ENCODE results near the gene PDSS2. TPM values are rescaled to one million over a fixed set of nuclear protein-coding genes. Genes with fewer than 3 reads are reported as not detected.

Gene PDSS2
- total and polyA plus RNA-seq, 9 donors: 6.6 to 10.2 (median 7.3) TPM

DNA sequence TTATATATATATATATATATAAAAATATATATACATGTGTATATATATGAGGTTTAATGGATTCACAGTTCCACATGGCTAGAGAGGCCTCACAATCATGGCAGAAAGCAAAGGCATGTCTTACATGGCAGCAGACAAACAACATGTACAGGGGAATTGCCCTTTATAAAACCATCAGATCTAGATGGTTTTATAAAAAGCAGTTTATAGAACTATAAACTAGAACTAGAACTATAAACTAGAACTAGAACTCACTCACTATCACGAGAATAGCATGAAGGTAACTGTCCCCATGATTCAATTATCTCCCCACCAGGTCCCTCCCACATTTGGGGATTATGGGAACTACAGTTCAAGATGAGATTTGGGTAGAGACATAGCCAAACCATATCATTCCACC lies 56.8 kb downstream of the PDSS2 start:
- H3K4me1 ChIP-seq (ENCODE audit: control insufficient read depth, insufficient read depth, low read length): no peaks in the 10 kb centered on the region
- H3K36me3 ChIP-seq (ENCODE audit: control insufficient read depth, insufficient read depth, low read length): peaks cover 2% of the 10 kb centered on the region
- H3K27ac ChIP-seq (ENCODE audit: low read length): no peak overlapping the region
- no peak overlapping the region for H3K4me3 ChIP-seq (ENCODE audit: low read length)
- no peaks in the 10 kb centered on the region for H3K27me3 ChIP-seq (ENCODE audit: control insufficient read depth, insufficient read depth, low read length)
- no CpG with 5 or more reads among the region's 1 CpG for WGBS (ENCODE audit: insufficient coverage)
- no peak for DNase-seq
- peaks cover 49% of the 10 kb centered on the region for H3K9me3 ChIP-seq (replicated peaks; ENCODE audit: control insufficient read depth, low read depth, low read length)

DNA sequence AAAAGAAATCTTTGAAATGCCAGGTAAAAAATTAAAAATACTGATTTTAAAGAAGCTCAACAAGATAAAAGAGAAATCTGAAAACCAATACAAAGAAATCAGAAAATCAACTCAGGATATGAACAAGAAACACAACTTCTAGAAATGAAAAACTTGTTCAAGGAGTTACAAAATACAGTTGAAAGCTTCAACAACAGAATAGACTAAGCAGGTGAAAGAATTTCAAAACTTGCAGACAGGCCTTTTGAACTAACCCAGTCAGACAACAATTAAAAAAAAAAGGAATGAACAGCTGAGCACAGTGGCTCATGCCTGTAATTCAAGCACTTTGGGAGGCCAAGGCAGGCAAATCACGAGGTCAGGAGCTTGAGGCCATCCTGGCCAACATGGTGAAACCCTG lies 57.8 kb downstream of the PDSS2 start:
- H3K9me3 ChIP-seq (replicated peaks; ENCODE audit: control insufficient read depth, low read depth, low read length): peaks cover 49% of the 10 kb centered on the region
- no peak for DNase-seq
- no peak overlapping the region for H3K27ac ChIP-seq (ENCODE audit: low read length)
- WGBS (ENCODE audit: insufficient coverage): 100% methylated on average over 1 of the region's 1 CpG
- H3K36me3 ChIP-seq (ENCODE audit: control insufficient read depth, insufficient read depth, low read length): peaks cover 2% of the 10 kb centered on the region
- no peaks in the 10 kb centered on the region for H3K27me3 ChIP-seq (ENCODE audit: control insufficient read depth, insufficient read depth, low read length)
- H3K4me3 ChIP-seq (ENCODE audit: low read length): no peak overlapping the region
- H3K4me1 ChIP-seq (ENCODE audit: control insufficient read depth, insufficient read depth, low read length): no peaks in the 10 kb centered on the region

DNA sequence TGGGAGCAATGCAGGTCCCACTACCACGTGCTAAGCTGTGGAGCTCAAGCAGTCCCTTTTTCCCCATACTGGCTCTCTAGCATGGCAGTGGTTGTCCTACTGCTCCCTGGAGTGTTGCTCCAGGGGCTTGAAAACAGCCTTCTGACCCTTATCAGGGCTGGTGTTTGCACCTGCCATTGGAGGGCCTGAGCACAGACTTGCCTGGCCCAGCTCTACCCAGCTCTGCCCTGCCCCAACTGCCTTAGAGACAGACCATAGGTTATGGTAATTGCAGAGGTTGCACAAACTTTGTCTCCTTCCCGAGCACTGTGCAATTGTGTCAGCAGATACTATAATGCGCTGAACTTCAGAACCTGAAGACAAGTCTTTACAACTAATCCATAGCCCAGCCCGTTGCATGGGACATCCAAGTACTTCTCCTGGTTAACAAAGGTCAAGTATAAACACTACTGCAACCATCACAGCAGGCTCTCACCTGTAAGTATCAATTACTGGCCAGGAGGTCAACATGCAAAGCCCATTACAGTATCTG lies 58.7 kb downstream of the PDSS2 start:
- H3K27me3 ChIP-seq (ENCODE audit: control insufficient read depth, insufficient read depth, low read length): no peaks in the 10 kb centered on the region
- H3K4me1 ChIP-seq (ENCODE audit: control insufficient read depth, insufficient read depth, low read length): no peaks in the 10 kb centered on the region
- DNase-seq: no peak
- WGBS (ENCODE audit: insufficient coverage): 93% methylated on average over 3 of the region's 4 CpGs
- no peak overlapping the region for H3K27ac ChIP-seq (ENCODE audit: low read length)
- no peak overlapping the region for H3K4me3 ChIP-seq (ENCODE audit: low read length)
- peaks cover 2% of the 10 kb centered on the region for H3K36me3 ChIP-seq (ENCODE audit: control insufficient read depth, insufficient read depth, low read length)
- peaks cover 51% of the 10 kb centered on the region for H3K9me3 ChIP-seq (replicated peaks; ENCODE audit: control insufficient read depth, low read depth, low read length)

DNA sequence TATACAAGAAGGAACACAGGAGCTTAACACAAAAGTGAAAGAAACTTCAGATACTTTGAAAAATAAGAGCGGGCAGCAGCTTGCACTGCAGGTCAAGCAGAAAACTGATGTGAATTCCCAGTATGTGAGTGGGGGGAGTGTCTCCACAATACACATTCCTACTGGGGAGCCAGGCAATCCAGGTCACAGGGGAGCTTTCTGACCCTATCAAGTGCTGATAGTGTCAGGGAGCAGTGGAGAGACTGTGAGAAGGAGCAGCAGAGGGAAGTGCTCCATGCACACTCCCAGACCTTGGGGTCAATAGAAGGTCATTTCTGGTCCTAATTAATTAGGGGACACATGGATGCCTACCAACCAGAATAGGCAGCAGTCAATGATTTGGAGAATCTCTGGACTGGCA lies 59.4 kb downstream of the PDSS2 start:
- no peak for DNase-seq
- Histone ChIP-seq H3K27me3 (ENCODE audit: control insufficient read depth, insufficient read depth, low read length) (no peaks in the 10 kb centered on the region), H3K4me3 (ENCODE audit: low read length) (no peak overlapping the region), H3K36me3 (ENCODE audit: control insufficient read depth, insufficient read depth, low read length) (peaks cover 2% of the 10 kb centered on the region), H3K27ac (ENCODE audit: low read length) (no peak overlapping the region), H3K4me1 (ENCODE audit: control insufficient read depth, insufficient read depth, low read length) (no peaks in the 10 kb centered on the region), H3K9me3 (replicated peaks; ENCODE audit: control insufficient read depth, low read depth, low read length) (peaks cover 46% of the 10 kb centered on the region)
- no CpG with 5 or more reads among the region's 1 CpG for WGBS (ENCODE audit: insufficient coverage)

DNA sequence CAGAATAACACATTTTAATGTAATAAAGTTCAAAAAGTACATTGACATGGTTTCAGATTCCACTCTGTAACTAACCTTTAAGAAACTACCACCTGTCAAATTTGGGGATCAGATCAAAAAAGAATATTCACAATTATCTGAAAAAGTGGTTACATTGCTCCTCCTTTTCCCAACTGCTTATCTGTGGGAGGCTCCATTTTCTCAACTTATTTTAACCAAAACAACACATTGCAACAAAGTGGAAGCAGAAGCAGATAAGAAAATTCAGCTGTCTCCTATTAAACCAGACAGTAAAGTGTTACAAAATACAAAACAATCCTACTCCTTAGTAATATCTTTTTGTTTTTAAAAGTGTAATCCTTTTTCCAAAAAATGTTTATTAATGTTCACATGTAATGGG lies 61.4 kb downstream of the PDSS2 start:
- peaks cover 29% of the 10 kb centered on the region for H3K9me3 ChIP-seq (replicated peaks; ENCODE audit: control insufficient read depth, low read depth, low read length)
- H3K27me3 ChIP-seq (ENCODE audit: control insufficient read depth, insufficient read depth, low read length): no peaks in the 10 kb centered on the region
- H3K27ac ChIP-seq (ENCODE audit: low read length): no peak overlapping the region
- H3K36me3 ChIP-seq (ENCODE audit: control insufficient read depth, insufficient read depth, low read length): no peaks in the 10 kb centered on the region
- no peaks in the 10 kb centered on the region for H3K4me1 ChIP-seq (ENCODE audit: control insufficient read depth, insufficient read depth, low read length)
- no peak for DNase-seq
- H3K4me3 ChIP-seq (ENCODE audit: low read length): no peak overlapping the region

DNA sequence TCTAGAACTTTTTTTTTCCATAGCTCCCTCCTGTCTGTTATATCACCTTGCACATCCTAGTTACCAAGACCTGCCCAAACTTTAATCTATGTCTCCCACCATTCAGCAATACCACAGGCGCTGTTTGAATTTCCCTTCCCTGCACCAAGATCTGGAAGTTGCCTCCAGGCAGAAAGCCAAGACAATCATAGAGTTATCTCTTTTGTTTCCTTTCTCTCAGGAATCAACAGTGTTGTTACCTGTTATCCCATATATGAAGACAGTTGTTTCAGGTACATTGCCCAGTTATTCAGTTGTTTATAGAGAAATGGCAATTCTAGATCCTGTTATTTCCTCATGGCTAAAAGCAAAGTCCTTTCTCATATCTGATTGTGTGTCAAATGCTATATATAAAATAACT lies 63.2 kb downstream of the PDSS2 start:
- Histone ChIP-seq H3K27ac (ENCODE audit: low read length) (no peak overlapping the region), H3K36me3 (ENCODE audit: control insufficient read depth, insufficient read depth, low read length) (no peaks in the 10 kb centered on the region), H3K4me1 (ENCODE audit: control insufficient read depth, insufficient read depth, low read length) (no peaks in the 10 kb centered on the region), H3K27me3 (ENCODE audit: control insufficient read depth, insufficient read depth, low read length) (no peaks in the 10 kb centered on the region), H3K4me3 (ENCODE audit: low read length) (no peak overlapping the region), H3K9me3 (replicated peaks; ENCODE audit: control insufficient read depth, low read depth, low read length) (peaks cover 15% of the 10 kb centered on the region)
- DNase-seq: no peak
- WGBS (ENCODE audit: insufficient coverage): 100% methylated on average over 1 of the region's 1 CpG

DNA sequence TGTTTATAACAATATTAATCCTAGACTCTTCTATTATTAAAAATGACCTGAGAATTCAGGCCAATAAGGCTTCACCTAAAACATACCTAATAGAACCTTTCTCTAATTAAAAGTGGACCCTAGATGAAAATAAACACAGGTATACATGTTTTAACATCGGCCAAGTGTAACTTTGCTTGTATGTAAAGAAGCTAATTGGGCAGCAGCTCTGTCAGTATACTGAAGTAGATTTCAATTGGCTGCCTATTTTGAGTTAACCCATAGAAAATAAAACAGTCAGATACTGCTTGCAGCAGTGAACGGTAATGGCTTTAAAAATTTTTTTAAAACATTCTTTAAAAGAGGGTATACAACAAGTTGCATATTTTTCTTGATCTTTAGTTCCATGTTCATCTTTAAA lies 67.3 kb downstream of the PDSS2 start:
- no peaks in the 10 kb centered on the region for H3K4me1 ChIP-seq (ENCODE audit: control insufficient read depth, insufficient read depth, low read length)
- H3K27ac ChIP-seq (ENCODE audit: low read length): no peak overlapping the region
- peaks cover 5% of the 10 kb centered on the region for H3K9me3 ChIP-seq (replicated peaks; ENCODE audit: control insufficient read depth, low read depth, low read length)
- H3K4me3 ChIP-seq (ENCODE audit: low read length): no peak overlapping the region
- DNase-seq: no peak
- WGBS (ENCODE audit: insufficient coverage): no CpG with 5 or more reads among the region's 2 CpGs
- no peaks in the 10 kb centered on the region for H3K27me3 ChIP-seq (ENCODE audit: control insufficient read depth, insufficient read depth, low read length)
- no peaks in the 10 kb centered on the region for H3K36me3 ChIP-seq (ENCODE audit: control insufficient read depth, insufficient read depth, low read length)

DNA sequence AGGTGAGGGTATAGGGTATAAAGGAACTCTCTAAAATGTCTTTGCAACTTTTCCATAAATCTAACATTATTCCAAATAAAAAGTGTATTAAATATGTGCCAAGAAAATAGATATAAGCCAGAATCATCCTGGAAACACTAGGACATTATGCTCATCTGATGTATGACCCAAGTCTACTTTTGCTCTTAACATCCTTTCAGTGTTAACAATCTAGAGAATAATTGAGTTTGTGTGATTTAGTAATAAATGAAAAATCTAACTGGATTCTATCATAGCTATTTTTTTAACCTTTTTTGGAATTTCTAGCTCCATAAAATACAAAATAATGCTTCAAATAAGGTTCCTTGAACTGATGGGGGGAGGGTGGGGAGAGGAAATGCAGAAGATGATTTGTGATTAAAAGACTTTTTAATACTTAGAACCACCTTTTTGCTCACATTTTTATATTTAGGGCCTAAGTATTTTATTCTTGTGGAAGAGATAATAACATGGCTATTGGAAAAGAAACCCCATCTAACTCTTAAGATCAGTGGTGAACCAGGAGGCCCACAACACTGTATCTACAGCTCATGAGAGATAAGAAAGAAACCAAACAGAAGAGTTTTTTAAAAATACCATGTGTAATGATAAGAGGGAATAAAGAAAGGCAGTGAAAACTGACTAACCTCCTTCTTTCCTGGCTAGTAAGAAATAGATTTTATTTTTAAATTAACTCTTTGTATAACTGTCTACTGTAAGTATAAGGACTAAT lies 68.5 kb downstream of the PDSS2 start:
- Histone ChIP-seq H3K4me1 (ENCODE audit: control insufficient read depth, insufficient read depth, low read length) (no peaks in the 10 kb centered on the region), H3K27me3 (ENCODE audit: control insufficient read depth, insufficient read depth, low read length) (no peaks in the 10 kb centered on the region), H3K27ac (ENCODE audit: low read length) (no peak overlapping the region), H3K36me3 (ENCODE audit: control insufficient read depth, insufficient read depth, low read length) (no peaks in the 10 kb centered on the region), H3K9me3 (replicated peaks; ENCODE audit: control insufficient read depth, low read depth, low read length) (peaks cover 2% of the 10 kb centered on the region), H3K4me3 (ENCODE audit: low read length) (no peak overlapping the region)
- no peak for DNase-seq

DNA sequence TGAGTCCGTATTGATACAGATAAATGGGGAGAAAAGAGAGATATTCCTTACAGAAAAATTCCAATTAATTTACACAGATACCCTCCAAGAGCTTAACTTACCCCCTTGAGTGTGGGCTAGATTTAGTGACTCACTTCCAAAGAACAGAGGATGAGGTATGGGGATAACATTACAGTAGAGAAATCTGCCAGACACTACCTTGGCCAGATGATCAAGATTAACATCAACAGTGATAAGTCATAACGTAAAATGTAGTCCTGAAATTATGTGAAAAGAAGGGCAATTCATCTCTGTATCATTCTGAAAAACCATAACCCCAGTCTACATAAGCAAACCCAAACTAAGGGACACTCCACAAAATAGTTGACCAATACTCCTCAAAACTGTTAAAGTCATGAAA lies 69.3 kb downstream of the PDSS2 start:
- H3K36me3 ChIP-seq (ENCODE audit: control insufficient read depth, insufficient read depth, low read length): no peaks in the 10 kb centered on the region
- no peak overlapping the region for H3K27ac ChIP-seq (ENCODE audit: low read length)
- H3K9me3 ChIP-seq (replicated peaks; ENCODE audit: control insufficient read depth, low read depth, low read length): peaks cover 2% of the 10 kb centered on the region
- no peaks in the 10 kb centered on the region for H3K27me3 ChIP-seq (ENCODE audit: control insufficient read depth, insufficient read depth, low read length)
- no peak overlapping the region for H3K4me3 ChIP-seq (ENCODE audit: low read length)
- WGBS (ENCODE audit: insufficient coverage): no CpG with 5 or more reads among the region's 2 CpGs
- H3K4me1 ChIP-seq (ENCODE audit: control insufficient read depth, insufficient read depth, low read length): no peaks in the 10 kb centered on the region
- no peak for DNase-seq

DNA sequence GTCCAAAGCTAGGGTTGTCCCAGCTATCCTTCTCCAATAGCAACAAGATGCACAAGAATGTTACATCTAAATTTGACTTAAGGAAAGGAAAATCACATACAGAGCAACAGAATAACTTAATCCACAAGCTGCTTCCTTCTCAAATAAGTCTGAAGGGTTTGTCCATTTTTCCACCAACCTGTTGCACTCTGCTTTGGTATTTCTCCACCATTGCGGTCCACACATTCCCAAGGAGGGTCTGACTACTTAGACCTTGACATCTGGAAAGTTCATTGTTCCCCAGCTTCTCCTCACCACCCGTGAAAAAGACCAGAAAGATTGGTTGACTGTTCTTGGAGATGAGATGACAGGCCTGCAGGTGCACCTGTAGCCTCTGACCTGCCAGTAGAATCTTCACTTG lies 72.5 kb downstream of the PDSS2 start:
- Histone ChIP-seq H3K36me3 (ENCODE audit: control insufficient read depth, insufficient read depth, low read length) (no peaks in the 10 kb centered on the region), H3K9me3 (replicated peaks; ENCODE audit: control insufficient read depth, low read depth, low read length) (no peaks in the 10 kb centered on the region), H3K27ac (ENCODE audit: low read length) (no peak overlapping the region), H3K27me3 (ENCODE audit: control insufficient read depth, insufficient read depth, low read length) (no peaks in the 10 kb centered on the region), H3K4me3 (ENCODE audit: low read length) (no peak overlapping the region), H3K4me1 (ENCODE audit: control insufficient read depth, insufficient read depth, low read length) (no peaks in the 10 kb centered on the region)
- no peak for DNase-seq
- WGBS (ENCODE audit: insufficient coverage): 83% methylated on average over 1 of the region's 2 CpGs

DNA sequence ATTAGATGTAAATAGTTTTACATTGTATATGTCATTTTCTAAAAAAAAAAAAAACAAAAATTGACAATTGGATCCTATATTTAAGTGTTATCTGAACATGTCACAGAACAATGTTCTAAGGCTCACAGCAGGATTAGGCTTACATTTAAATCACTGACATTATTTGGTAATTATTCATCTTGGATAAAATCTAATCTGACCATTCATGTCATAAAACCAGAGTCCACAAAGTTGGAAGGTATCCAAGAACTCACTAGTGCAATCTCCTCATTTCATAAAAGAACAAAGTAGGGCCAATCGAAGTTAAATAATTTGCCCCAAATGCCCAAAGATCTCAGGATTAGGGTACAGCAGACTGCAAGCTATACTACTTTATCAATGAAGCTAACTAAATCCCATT lies 73.0 kb downstream of the PDSS2 start:
- Histone ChIP-seq H3K9me3 (replicated peaks; ENCODE audit: control insufficient read depth, low read depth, low read length) (no peaks in the 10 kb centered on the region), H3K36me3 (ENCODE audit: control insufficient read depth, insufficient read depth, low read length) (no peaks in the 10 kb centered on the region), H3K27ac (ENCODE audit: low read length) (no peak overlapping the region), H3K4me3 (ENCODE audit: low read length) (no peak overlapping the region), H3K27me3 (ENCODE audit: control insufficient read depth, insufficient read depth, low read length) (no peaks in the 10 kb centered on the region), H3K4me1 (ENCODE audit: control insufficient read depth, insufficient read depth, low read length) (no peaks in the 10 kb centered on the region)
- WGBS (ENCODE audit: insufficient coverage): no CpG with 5 or more reads among the region's 1 CpG
- no peak for DNase-seq

Data from muscle of leg (tissue), 11 donors.